Measurements from ENCODE around the gene ELAVL3.

Gene ELAVL3

DNA sequence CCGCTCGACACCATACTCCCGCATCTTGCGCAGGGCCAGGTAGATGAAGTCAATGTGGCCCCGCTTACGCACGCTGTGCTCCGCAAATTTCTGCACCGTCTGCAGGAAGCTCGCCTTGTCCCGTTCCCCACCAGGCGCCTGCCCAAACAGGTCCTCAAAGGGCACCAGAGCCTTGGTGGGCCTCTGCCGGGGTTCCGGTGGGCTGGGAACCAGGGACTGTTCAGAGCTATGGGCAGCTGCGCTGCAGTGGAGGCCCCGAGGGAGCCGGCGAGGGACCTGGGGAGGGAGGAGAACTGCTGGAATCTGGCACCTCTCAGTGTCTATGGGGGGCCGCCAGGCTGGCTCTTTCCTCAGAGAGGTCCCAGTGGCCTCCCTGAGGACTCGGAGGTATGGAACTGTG lies 33.1 kb upstream of the ELAVL3 start:
- no peak overlapping the region for H3K4me3 ChIP-seq (ENCODE audit: low read depth, low read length)
- no peaks in the 10 kb centered on the region for H3K27me3 ChIP-seq (ENCODE audit: control insufficient read depth, insufficient read depth, low read length)
- H3K4me1 ChIP-seq: no peaks in the 10 kb centered on the region
- H3K4me2 ChIP-seq (ENCODE audit: low read length): no peak overlapping the region
- H3K27ac ChIP-seq: no peak overlapping the region
- peaks cover 2% of the 10 kb centered on the region for H3K79me2 ChIP-seq
- H3K9me3 ChIP-seq (ENCODE audit: control insufficient read depth, low read length): no peaks in the 10 kb centered on the region
- H3K36me3 ChIP-seq (ENCODE audit: control insufficient read depth, insufficient read depth, low read length): no peaks in the 10 kb centered on the region
- no peak overlapping the region for H3K9ac ChIP-seq
- TF ChIP-seq, protein P1, sequence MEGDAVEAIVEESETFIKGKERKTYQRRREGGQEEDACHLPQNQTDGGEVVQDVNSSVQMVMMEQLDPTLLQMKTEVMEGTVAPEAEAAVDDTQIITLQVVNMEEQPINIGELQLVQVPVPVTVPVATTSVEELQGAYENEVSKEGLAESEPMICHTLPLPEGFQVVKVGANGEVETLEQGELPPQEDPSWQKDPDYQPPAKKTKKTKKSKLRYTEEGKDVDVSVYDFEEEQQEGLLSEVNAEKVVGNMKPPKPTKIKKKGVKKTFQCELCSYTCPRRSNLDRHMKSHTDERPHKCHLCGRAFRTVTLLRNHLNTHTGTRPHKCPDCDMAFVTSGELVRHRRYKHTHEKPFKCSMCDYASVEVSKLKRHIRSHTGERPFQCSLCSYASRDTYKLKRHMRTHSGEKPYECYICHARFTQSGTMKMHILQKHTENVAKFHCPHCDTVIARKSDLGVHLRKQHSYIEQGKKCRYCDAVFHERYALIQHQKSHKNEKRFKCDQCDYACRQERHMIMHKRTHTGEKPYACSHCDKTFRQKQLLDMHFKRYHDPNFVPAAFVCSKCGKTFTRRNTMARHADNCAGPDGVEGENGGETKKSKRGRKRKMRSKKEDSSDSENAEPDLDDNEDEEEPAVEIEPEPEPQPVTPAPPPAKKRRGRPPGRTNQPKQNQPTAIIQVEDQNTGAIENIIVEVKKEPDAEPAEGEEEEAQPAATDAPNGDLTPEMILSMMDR (IDR thresholded peaks at IDR 0.05): no peak
- H2AFZ ChIP-seq: no peak overlapping the region

DNA sequence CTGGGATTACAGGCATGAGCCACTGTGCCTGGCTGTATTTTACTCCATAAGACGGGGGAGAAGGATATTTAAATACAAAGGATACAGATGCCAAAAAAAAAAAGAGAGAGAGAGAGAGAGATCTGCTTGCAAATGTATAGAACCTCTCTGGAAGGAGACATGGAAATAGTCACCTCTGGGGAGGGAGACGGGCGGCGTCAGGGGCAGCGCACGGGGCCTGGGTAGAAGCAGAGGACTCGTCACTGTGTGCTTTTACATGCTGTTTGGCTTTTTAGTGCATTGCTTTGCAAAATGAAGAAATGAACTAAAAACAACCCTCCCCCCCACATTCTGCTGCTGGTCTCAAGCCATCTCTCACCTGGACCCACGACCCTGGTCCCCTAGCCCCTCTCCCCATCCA lies 29.6 kb upstream of the ELAVL3 start:
- H3K27ac ChIP-seq: no peak overlapping the region
- H3K9me3 ChIP-seq (ENCODE audit: control insufficient read depth, low read length): no peaks in the 10 kb centered on the region
- TF ChIP-seq, protein P1 (IDR thresholded peaks at IDR 0.05): no peak
- H3K4me3 ChIP-seq (ENCODE audit: low read depth, low read length): no peak overlapping the region
- H3K27me3 ChIP-seq (ENCODE audit: control insufficient read depth, insufficient read depth, low read length): no peaks in the 10 kb centered on the region
- no peak overlapping the region for H3K9ac ChIP-seq
- no peak overlapping the region for H2AFZ ChIP-seq
- no peak overlapping the region for H3K4me2 ChIP-seq (ENCODE audit: low read length)
- no peaks in the 10 kb centered on the region for H3K4me1 ChIP-seq
- H3K36me3 ChIP-seq (ENCODE audit: control insufficient read depth, insufficient read depth, low read length): no peaks in the 10 kb centered on the region
- no peaks in the 10 kb centered on the region for H3K79me2 ChIP-seq

DNA sequence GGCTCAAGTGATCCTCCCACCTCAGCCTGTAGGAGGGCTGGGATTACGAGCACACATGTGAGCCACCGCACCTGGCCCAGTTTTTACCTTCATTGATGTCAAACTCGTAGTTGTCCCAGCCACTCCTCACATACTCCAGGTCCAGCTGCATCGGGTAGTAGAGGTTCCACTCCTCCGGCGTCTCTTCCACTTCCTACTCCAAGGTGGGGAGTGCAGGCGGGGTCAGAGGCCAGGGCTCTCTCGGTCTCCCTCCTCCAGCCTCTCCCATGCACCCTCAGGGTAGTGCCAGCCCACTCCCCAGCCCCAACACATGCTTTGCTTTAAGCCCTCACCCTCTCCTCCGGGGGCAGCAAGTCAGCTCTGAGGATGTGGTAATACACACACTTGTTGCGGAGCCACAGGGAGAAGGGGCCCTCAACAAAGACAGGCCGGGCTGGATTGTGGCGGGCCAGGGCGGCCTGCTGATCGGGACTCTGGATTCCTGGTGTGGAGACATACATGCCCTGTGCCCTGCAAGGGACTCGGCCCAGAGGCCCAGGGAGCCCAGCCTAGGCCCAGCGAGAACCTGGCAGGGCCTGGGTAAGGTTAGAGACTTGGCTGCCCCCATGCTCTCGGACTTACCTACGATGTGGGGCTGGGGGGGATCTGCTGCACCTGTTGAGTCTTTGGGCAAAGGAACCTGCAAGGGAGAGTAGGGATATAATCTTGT lies 26.7 kb upstream of the ELAVL3 start:
- H3K36me3 ChIP-seq (ENCODE audit: control insufficient read depth, insufficient read depth, low read length): no peaks in the 10 kb centered on the region
- no peak overlapping the region for H3K9ac ChIP-seq
- H3K27ac ChIP-seq: no peak overlapping the region
- H3K79me2 ChIP-seq: no peaks in the 10 kb centered on the region
- H3K4me3 ChIP-seq (ENCODE audit: low read depth, low read length): no peak overlapping the region
- no peaks in the 10 kb centered on the region for H3K4me1 ChIP-seq
- H2AFZ ChIP-seq: no peak overlapping the region
- H3K4me2 ChIP-seq (ENCODE audit: low read length): no peak overlapping the region
- TF ChIP-seq, protein P1 (IDR thresholded peaks at IDR 0.05): no peak
- H3K27me3 ChIP-seq (ENCODE audit: control insufficient read depth, insufficient read depth, low read length): no peaks in the 10 kb centered on the region
- no peaks in the 10 kb centered on the region for H3K9me3 ChIP-seq (ENCODE audit: control insufficient read depth, low read length)

DNA sequence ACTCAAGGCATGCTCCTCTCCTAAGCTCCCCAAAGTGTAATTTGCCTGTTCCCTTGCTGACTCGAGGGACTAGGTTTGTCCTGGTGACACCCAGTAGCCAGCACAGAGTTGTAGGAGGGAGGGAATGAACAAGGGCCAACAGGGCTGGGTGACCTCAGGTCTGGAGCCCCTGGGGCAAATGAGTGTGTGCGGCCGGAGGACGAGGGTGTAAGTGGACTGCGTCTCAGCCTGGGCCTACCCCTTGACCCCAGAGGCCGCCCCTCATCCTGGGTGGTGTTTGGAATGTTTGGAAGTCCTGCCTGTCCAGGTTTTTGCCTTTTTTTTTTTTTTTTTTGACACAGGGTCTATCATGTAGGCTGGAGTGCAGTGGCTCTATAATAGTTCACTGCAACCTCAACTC lies 26.1 kb upstream of the ELAVL3 start:
- no peak overlapping the region for H3K9ac ChIP-seq
- TF ChIP-seq, protein P1 (IDR thresholded peaks at IDR 0.05): no peak
- no peaks in the 10 kb centered on the region for H3K36me3 ChIP-seq (ENCODE audit: control insufficient read depth, insufficient read depth, low read length)

DNA sequence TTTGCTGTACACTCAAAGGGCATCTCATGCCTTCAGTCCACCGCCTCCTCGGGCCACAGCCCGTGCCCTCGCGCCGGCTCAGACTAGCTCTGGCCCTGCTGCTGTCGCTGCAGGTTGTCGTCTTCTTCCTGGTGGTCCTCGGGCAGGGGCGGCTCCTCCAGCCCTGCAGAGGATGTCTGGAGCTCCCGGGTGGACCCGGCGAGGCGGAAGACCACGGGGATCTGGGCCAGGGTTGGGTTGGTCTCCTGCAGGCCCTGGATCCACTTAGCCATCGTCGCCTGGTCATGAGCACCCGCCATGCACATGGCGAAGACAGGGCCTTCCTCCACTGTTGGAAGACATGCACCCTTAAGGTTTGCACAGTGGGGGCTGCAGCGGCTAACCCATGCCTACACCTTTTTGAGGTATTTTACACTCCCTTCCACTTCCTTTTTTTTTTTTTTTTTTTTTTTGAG lies 25.3 kb upstream of the ELAVL3 start:
- no peaks in the 10 kb centered on the region for H3K27me3 ChIP-seq (ENCODE audit: control insufficient read depth, insufficient read depth, low read length)
- TF ChIP-seq, protein P1 (IDR thresholded peaks at IDR 0.05): no peak
- no peaks in the 10 kb centered on the region for H3K4me1 ChIP-seq
- H3K36me3 ChIP-seq (ENCODE audit: control insufficient read depth, insufficient read depth, low read length): no peaks in the 10 kb centered on the region
- H2AFZ ChIP-seq: peak overlapping the region; percentile 86
- no peaks in the 10 kb centered on the region for H3K9me3 ChIP-seq (ENCODE audit: control insufficient read depth, low read length)
- H3K79me2 ChIP-seq: no peaks in the 10 kb centered on the region
- peak overlapping the region; percentile 88 for H3K27ac ChIP-seq
- peak overlapping the region; percentile 94 for H3K4me2 ChIP-seq (ENCODE audit: low read length)
- H3K4me3 ChIP-seq (ENCODE audit: low read depth, low read length): peak overlapping the region; percentile 86
- H3K9ac ChIP-seq: peak overlapping the region; percentile 56

More for the DNA sequence above, 26.1 kb upstream of the ELAVL3 start:
- Histone ChIP-seq H3K4me1 (no peaks in the 10 kb centered on the region), H3K4me2 (ENCODE audit: low read length) (no peak overlapping the region), H3K9me3 (ENCODE audit: control insufficient read depth, low read length) (no peaks in the 10 kb centered on the region), H3K27me3 (ENCODE audit: control insufficient read depth, insufficient read depth, low read length) (no peaks in the 10 kb centered on the region), H2AFZ (no peak overlapping the region), H3K27ac (no peak overlapping the region), H3K79me2 (no peaks in the 10 kb centered on the region), H3K4me3 (ENCODE audit: low read depth, low read length) (no peak overlapping the region)

All from parathyroid adenoma (tissue), 2 donors.